ENCODE measurements around the gene WDR7. TPM values are rescaled to one million over a fixed set of nuclear protein-coding genes. Genes with fewer than 3 reads are reported as not detected.

The WDR7 gene
- total and polyA plus RNA-seq, 12 donors: 3.6 to 64.6 (median 24.2) TPM

DNA sequence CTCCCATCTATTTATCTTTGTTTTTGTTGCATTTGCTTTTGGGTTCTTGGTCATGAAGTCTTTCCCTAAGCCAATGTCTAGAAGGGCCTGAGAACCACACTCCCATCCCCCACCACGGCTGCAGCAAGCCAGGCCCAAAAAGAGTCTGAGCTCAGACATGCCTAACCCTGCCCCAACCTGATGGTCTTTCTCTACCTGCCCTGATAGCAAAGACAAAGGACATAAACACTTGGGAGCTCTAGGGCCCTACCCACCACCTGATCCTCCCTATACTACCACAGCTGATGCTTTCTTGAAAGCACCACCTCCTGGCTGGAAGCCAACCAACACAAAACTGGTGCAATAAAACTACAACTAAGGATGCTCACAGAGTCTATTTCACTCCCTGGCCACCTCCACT lies 233.4 kb downstream of the WDR7 start:
- 88 to 100% (median 96%) methylated on average over 1 of the region's 1 CpG for WGBS, 4 donors
- TF ChIP-seq, protein P1, sequence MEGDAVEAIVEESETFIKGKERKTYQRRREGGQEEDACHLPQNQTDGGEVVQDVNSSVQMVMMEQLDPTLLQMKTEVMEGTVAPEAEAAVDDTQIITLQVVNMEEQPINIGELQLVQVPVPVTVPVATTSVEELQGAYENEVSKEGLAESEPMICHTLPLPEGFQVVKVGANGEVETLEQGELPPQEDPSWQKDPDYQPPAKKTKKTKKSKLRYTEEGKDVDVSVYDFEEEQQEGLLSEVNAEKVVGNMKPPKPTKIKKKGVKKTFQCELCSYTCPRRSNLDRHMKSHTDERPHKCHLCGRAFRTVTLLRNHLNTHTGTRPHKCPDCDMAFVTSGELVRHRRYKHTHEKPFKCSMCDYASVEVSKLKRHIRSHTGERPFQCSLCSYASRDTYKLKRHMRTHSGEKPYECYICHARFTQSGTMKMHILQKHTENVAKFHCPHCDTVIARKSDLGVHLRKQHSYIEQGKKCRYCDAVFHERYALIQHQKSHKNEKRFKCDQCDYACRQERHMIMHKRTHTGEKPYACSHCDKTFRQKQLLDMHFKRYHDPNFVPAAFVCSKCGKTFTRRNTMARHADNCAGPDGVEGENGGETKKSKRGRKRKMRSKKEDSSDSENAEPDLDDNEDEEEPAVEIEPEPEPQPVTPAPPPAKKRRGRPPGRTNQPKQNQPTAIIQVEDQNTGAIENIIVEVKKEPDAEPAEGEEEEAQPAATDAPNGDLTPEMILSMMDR (IDR thresholded peaks at IDR 0.05): no peak
- TF ChIP-seq POLR2A (IDR thresholded peaks at IDR 0.05): no peak
- Histone ChIP-seq H3K4me1 (replicated peaks in 1 of 2) (no peaks in the 10 kb centered on the region), H3K27me3 (no peaks in the 10 kb centered on the region), H3K9me3 (replicated peaks in 1 of 3) (no peaks in the 10 kb centered on the region), H3K4me3 (no peak overlapping the region), H3K27ac (no peak overlapping the region), H3K36me3 (replicated peaks in 1 of 2) (no peaks in the 10 kb centered on the region)
- DNase-seq: no peak
- intact Hi-C loops (cut with DNase I): no loop called here

DNA sequence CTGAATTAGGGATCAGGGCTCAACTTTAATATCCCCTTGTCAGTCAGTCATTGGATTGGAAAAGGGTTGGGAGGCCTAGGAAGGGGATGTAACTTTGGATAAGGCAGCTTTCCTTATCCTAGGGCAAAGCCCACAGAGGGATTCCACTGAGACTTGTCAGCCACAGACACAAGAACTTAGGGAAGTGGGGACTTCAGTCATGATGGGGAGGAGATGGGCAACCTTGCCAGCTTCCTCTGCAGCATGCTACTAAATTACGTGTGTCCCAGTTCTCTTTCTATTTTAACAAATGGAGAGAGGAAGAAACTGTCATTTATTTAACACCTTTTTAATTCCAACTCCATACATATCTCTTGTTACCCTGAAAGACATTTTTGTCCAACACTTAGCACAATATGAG lies 237.8 kb downstream of the WDR7 start:
- 73 to 79% (median 75%) methylated on average over 1 of the region's 1 CpG for WGBS, 4 donors
- Histone ChIP-seq H3K4me1 (replicated peaks in 1 of 2) (no peaks in the 10 kb centered on the region), H3K27ac (no peak overlapping the region), H3K9me3 (replicated peaks in 1 of 3) (no peaks in the 10 kb centered on the region), H3K4me3 (no peak overlapping the region), H3K27me3 (no peaks in the 10 kb centered on the region), H3K36me3 (replicated peaks in 1 of 2) (no peaks in the 10 kb centered on the region)
- intact Hi-C loops (cut with DNase I): no loop called here
- no peak for DNase-seq
- TF ChIP-seq POLR2A (IDR thresholded peaks at IDR 0.05): no peak
- TF ChIP-seq, protein P1 (IDR thresholded peaks at IDR 0.05): no peak

DNA sequence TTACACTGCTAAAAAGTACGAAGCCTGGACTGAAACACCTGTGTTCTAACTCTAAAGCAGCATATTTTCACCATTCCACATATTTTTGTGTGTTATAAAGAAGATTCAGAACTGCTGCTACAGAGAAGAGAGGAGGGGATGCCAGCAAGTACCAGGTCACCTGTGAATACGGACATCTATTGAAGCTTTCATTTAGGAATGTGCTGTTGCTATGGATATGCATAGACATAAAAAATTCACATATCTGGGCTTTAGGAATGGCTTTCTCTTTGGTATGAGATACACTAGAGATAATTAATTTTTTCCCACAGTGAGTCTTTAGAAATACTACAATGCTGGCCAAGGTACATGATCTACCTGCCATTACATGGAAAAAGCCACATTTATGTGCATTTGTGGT lies 238.5 kb downstream of the WDR7 start:
- no peaks in the 10 kb centered on the region for H3K4me1 ChIP-seq (replicated peaks in 1 of 2)
- H3K36me3 ChIP-seq (replicated peaks in 1 of 2): no peaks in the 10 kb centered on the region
- TF ChIP-seq POLR2A (IDR thresholded peaks at IDR 0.05): no peak
- TF ChIP-seq, protein P1 (IDR thresholded peaks at IDR 0.05): no peak
- H3K27me3 ChIP-seq: no peaks in the 10 kb centered on the region
- 89 to 96% (median 93%) methylated on average over 2 of the region's 2 CpGs for WGBS, 4 donors
- no peak overlapping the region for H3K27ac ChIP-seq
- H3K9me3 ChIP-seq (replicated peaks in 1 of 3): no peaks in the 10 kb centered on the region
- intact Hi-C loops (cut with DNase I): no loop called here
- DNase-seq: no peak
- no peak overlapping the region for H3K4me3 ChIP-seq

DNA sequence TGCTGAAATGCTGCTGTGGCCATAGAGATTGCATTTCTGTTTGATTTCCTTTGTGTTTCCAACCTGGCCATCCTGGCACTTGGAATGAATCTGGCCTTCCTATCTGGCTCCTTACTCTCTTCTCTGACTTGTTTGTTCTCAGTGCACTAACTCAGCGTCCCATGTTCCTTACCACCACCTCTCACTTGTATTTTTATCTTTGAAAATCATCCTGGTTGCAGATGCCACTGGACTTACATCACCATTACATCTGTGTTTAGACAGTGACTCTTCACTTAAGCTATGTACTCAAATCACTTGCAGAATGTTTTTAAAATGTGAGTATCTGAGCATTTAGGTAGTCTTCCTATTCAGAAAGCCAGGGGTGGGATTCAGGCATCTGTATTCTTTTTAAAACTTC lies 239.5 kb downstream of the WDR7 start:
- Histone ChIP-seq H3K4me3 (no peak overlapping the region), H3K27me3 (no peaks in the 10 kb centered on the region), H3K4me1 (replicated peaks in 1 of 2) (no peaks in the 10 kb centered on the region), H3K9me3 (replicated peaks in 1 of 3) (peaks cover 0 to 7% (median 0%) of the 10 kb centered on the region in 3 donors), H3K36me3 (replicated peaks in 1 of 2) (no peaks in the 10 kb centered on the region), H3K27ac (no peak overlapping the region)
- no peak for TF ChIP-seq POLR2A (IDR thresholded peaks at IDR 0.05)
- TF ChIP-seq, protein P1 (IDR thresholded peaks at IDR 0.05): no peak
- DNase-seq: no peak
- 70 to 85% (median 78%) methylated on average over 1 of the region's 1 CpG for WGBS, 4 donors
- intact Hi-C loops (cut with DNase I): no loop called here
